HG03066 (cell line): ENCODE results near the gene TNIK.

Experiments
- ATAC-seq: cut with Tn5 transposase; IDR thresholded peaks from one replicate; pipeline ENCODE4 v1.9.1; 2021; ENCODE audit warnings: low read depth; ENCODE audit not compliant: unreplicated experiment

Gene TNIK

GRCh38 chr3:171213178-171213577 is 247.0 kb downstream of the TNIK start:
- ATAC-seq = no peak

- no peak for ATAC-seq
These were observed 247.6 kb downstream of the TNIK start for GRCh38 chr3:171212648-171213047.

GRCh38 chr3:171206283-171206682 is 253.9 kb downstream of the TNIK start:
- ATAC-seq = peak; percentile 50

- ATAC-seq = no peak
These were observed 255.3 kb downstream of the TNIK start for GRCh38 chr3:171204942-171205341.

GRCh38 chr3:171201825-171202224 is 258.4 kb downstream of the TNIK start:
- ATAC-seq = no peak

DNA sequence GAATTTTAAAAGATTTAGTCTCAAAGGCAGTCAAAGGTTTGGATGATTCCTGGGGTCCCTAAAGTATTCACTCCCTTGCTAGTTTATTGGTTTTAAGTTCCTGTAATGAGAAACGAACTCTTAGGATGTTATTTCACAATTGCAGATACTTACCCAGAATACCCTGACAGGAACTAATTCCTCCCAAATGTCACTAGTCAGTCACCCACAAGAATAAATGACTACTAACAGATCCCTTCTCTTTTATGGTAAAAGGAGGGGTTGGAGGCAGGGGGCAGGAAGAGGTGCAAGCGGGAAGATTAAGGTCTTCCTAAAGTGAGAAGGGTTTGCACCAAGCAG is 259.5 kb downstream of the TNIK start:
- ATAC-seq = no peak

DNA sequence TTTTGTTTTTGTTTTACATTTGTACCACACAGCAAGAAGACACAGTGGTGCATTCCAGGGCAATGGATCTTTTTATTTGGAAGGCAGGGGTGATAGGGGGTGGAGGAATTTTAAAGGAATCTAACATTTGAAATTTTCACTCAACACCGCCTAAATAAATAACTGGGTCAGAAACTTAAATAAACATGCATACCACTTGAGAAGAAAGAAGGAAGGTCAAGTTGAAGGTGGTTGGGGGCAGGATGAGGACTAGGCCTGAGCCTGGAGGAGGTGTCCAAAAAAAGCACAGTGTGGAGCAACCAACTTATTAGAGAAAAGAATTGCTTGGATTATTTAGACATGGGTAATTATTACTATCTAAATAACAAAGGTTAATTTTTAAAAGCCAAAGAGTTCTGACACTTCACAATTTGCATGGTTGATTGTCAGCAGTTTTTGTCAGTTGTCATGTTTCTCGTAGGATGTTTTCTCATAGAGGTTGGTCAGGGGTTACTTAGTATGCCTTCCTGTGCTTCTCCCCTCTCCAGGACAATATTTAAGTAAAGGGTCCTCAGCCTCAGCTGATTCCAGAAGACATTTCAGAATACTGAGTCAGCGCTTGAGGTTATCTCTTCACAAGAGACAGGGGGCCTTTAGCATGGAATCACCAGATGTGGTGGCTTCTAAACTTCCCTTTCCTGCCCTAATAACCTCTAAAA is 260.0 kb downstream of the TNIK start:
- ATAC-seq = no peak

GRCh38 chr3:171199473-171199829 is 260.8 kb downstream of the TNIK start:
- no peak for ATAC-seq

DNA sequence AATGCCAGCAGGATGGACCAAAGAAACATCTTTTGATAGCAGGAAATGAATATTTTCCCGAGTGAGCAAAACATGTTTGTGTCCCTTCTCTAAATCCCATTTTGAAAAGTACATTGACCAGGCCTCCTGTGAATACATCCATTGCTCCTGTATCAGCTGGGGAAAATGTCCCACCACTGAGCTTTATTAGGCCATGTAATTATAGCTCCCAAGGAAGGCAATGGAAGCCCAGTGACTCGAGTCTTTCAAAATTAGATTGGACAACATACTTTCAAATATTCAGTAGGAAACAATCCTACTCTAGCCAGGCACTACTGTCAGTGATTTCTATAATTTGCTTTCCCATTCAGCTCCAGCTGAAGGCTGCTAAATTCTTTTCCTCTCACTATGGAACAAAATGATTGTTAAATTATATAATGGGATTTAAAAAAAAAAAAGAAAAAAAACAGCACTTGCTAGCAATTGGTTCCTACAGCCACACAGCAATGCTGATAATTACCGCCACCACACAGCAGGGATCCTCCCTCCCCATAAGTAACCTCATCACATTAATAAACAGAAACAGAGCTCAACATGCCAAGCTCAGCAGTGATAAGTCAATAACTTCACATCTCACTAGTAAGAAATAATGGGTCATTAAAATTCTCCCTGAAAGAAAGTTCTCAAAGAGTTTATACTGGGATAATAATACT is 261.3 kb downstream of the TNIK start:
- ATAC-seq = no peak

GRCh38 chr3:171195686-171196085 is 264.5 kb downstream of the TNIK start:
- no peak for ATAC-seq

- ATAC-seq = no peak
These were observed 265.2 kb downstream of the TNIK start for GRCh38 chr3:171194965-171195364.

- ATAC-seq = no peak
These were observed 266.5 kb downstream of the TNIK start for GRCh38 chr3:171193693-171194092.

GRCh38 chr3:171192176-171192854 is 267.9 kb downstream of the TNIK start:
- no peak for ATAC-seq

DNA sequence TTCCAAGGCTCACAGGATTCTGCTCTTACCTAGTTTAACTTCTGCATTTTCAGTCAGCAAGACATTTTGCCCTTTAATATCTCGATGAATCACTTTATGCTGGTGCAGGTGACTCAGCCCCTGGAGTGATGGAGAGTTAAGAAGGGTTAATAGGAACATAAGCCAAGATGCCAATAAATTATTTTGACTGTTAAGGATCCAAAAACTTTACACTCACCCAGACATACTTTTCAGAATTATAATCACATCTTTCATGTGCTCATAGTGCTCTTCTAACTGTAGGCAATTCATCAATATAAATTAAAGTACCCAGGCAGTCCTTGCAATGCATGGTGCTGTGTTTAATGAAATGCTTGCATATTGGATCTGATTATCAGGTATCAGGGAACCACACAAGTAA is 269.5 kb downstream of the TNIK start:
- no peak for ATAC-seq

DNA sequence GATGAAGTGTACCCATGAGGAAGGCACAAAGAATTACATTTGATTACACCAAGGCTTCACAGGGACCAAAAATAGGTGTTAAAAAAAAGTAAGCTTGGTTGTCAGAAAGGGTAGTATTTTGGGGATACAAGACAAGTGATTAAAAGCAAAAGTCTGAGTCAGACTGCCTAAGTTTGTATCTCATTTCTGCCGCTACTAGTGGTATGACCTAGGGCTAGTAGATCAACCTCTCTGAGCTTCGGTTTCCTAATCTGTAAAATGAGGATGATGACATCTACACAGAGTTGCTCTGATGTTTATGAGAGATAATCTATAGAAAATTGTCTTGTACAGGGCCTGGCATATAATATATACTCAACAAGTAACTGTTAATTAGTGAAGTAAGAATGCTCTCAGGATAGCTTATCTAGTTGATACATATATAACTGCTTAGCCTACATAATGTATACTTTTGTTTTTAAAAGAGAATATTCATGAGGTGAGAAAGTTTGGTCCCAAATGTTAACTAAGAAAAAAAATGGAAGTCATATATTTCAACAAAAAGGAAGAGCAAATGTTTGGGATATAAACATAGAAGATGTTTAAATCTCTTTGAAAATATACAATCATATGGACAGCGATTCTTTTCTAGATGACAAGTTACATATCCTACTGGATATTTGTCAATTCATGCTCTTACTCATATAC is 270.7 kb downstream of the TNIK start:
- no peak for ATAC-seq

GRCh38 chr3:171187706-171188290 is 272.4 kb downstream of the TNIK start:
- peak; percentile 30 for ATAC-seq

DNA sequence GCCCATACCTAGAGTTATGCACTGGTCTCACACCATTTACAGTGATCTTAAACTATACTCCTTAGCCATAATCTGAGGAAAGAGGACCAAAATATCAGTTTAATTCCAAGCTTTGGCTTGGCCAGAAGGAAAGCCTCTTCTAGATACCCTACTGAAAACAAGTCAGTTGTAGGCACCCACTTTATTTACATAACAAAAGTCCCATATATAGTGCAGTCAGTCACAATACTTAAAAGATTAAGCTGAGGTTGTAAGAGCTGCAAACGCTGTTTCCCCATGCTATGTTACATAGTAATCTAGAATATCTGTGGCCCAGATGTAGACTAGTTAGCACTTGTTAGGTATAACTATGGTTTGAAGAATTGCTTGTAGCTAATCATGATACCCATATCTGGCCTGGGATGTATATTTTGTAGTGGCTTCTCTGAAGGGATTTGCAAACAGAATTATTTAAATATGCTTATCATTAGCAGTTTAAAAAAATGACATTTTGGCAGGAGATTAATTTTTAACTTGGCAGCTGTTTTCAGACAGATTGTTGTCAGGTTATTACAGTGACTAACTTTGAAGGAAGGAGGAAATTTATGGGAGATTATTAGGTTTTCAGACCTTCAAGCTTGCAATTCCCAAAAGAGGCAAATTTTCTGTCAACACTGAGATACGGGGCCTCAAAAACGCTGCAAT is 273.2 kb downstream of the TNIK start:
- no peak for ATAC-seq

DNA sequence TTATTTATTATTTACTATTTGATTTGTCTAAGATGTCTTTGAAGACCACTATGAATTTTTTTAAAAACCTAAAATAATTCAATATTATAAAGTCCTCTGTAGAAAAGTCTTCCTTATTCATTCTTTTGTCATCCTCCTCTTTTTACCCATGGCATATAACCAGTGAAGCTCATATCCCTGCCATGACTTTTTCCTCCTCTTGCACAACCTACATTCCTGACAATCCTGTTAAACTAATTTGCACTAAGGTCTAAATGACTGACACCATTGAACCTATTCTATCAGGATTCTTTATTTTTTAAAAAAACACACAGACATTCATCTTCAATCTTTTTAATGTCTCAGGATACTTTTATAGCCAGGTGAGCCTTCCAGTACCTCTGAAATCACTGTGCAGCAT is 273.8 kb downstream of the TNIK start:
- ATAC-seq = no peak

DNA sequence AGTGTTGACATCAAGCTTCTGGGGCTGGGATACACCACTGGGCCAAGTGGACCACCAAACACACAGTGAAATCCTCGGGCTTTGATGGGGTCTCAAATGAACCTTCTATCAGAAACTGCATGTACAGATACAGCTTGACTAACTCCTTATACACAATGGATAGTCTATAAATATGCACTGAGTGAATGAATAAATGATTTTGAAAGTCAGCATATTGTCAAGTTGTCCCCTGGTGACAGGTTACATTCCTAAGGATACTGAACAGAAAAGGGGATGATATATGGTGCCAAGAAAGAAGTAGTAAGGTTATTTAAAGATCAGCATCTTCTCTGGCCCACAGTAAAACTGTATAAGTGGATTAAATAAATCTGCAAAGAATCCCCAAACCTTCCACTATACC is 274.2 kb downstream of the TNIK start:
- ATAC-seq = no peak

DNA sequence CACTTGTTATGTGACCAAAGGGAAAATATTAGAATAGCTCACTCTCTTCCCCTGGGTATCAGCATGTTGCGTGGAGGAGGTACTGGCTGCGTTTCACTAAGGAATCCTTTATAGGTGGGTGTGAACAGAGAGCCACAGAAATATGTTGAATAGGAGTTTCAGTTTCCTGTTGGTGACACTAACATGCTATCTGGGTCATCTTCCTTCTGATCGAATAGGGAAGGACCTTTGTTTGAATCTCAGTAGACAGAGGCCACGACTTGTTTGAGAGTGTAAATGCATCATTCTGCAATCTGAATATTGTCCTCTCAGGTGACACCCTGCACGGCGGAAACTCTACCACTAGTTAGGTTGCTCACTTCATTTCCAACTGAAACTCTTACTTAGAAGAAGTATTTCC is 275.8 kb downstream of the TNIK start:
- ATAC-seq = peak; percentile 80
